Subcutaneous abdominal adipose tissue (tissue), 5 donors: ENCODE measurements around the gene AP4E1.

Experiments used
- H3K27ac ChIP-seq: one replicate; pipeline ENCODE4 v1.7.0; 2013; ENCODE audit warnings: low read depth, mild to moderate bottlenecking, inconsistent platforms, low read length, moderate library complexity
- H3K27me3 ChIP-seq, 5 donors: one replicate each; pipeline ENCODE4 v1.7.0; 2013; ENCODE audit warnings: low read length in 5 of 5, inconsistent platforms in 1 of 5; ENCODE audit not compliant: control insufficient read depth in 5 of 5, insufficient read depth in 4 of 5
- H3K36me3 ChIP-seq, 5 donors: one replicate each; pipeline ENCODE4 v1.7.0; 2013; ENCODE audit warnings: low read length in 5 of 5; ENCODE audit not compliant: control insufficient read depth in 5 of 5, insufficient read depth in 5 of 5
- H3K4me1 ChIP-seq, 5 donors: one replicate each; pipeline ENCODE4 v1.7.0; 2013; ENCODE audit warnings: low read length in 5 of 5, mild to moderate bottlenecking in 3 of 5, moderate library complexity in 1 of 5; ENCODE audit not compliant: control insufficient read depth in 5 of 5, insufficient read depth in 5 of 5
- H3K4me3 ChIP-seq, 5 donors: one replicate each; pipeline ENCODE4 v1.7.0; 2013; ENCODE audit warnings: low read length in 5 of 5, low read depth in 1 of 5
- H3K9ac ChIP-seq, 5 donors: one replicate each; pipeline ENCODE4 v1.7.0; 2013; ENCODE audit warnings: low read length in 5 of 5, mild to moderate bottlenecking in 4 of 5, moderate library complexity in 3 of 5
- H3K9me3 ChIP-seq, 5 donors: one replicate each; pipeline ENCODE4 v1.7.0; 2013; ENCODE audit warnings: low read length in 5 of 5; ENCODE audit not compliant: control insufficient read depth in 5 of 5
- donor health status: healthy.
- donor health status: healthy.
- donor health status: healthy.
- donor health status: healthy.
- donor health status: healthy.

Gene AP4E1

GRCh38 chr15:51048308-51048707 lies 139.8 kb downstream of the AP4E1 start:
- Histone ChIP-seq H3K27me3 (no peaks in the 10 kb centered on the region), H3K9me3 (no peaks in the 10 kb centered on the region), H3K9ac (no peak overlapping the region), H3K36me3 (no peaks in the 10 kb centered on the region), H3K4me1 (peaks cover 8 to 34% (median 21%) of the 10 kb centered on the region in 5 donors), H3K4me3 (no peak overlapping the region), H3K27ac (no peak overlapping the region)

- no peaks in the 10 kb centered on the region for H3K9me3 ChIP-seq
- H3K4me1 ChIP-seq: peaks cover 8 to 34% (median 21%) of the 10 kb centered on the region in 5 donors
- H3K27ac ChIP-seq: no peak overlapping the region
- H3K36me3 ChIP-seq: no peaks in the 10 kb centered on the region
- H3K4me3 ChIP-seq: no peak overlapping the region
- H3K9ac ChIP-seq: no peak overlapping the region
- H3K27me3 ChIP-seq: no peaks in the 10 kb centered on the region
Measured at GRCh38 chr15:51049081-51049480, 140.6 kb downstream of the AP4E1 start.

GRCh38 chr15:51051776-51052175 lies 143.3 kb downstream of the AP4E1 start:
- Histone ChIP-seq H3K27ac (no peak overlapping the region), H3K4me1 (peaks cover 8 to 32% (median 20%) of the 10 kb centered on the region in 5 donors), H3K36me3 (no peaks in the 10 kb centered on the region), H3K4me3 (no peak overlapping the region), H3K27me3 (no peaks in the 10 kb centered on the region), H3K9me3 (no peaks in the 10 kb centered on the region), H3K9ac (no peak overlapping the region)

GRCh38 chr15:51053571-51053970 lies 145.1 kb downstream of the AP4E1 start:
- H3K9me3 ChIP-seq: no peaks in the 10 kb centered on the region
- H3K9ac ChIP-seq: no peak overlapping the region
- H3K4me3 ChIP-seq: no peak overlapping the region
- H3K36me3 ChIP-seq: no peaks in the 10 kb centered on the region
- no peaks in the 10 kb centered on the region for H3K27me3 ChIP-seq
- H3K4me1 ChIP-seq: peaks cover 4 to 16% (median 13%) of the 10 kb centered on the region in 5 donors
- no peak overlapping the region for H3K27ac ChIP-seq

- Histone ChIP-seq H3K27me3 (no peaks in the 10 kb centered on the region), H3K27ac (no peak overlapping the region), H3K36me3 (no peaks in the 10 kb centered on the region), H3K9me3 (no peaks in the 10 kb centered on the region), H3K9ac (no peak overlapping the region), H3K4me1 (peaks cover 4 to 15% (median 13%) of the 10 kb centered on the region in 5 donors), H3K4me3 (no peak overlapping the region)
Measured at GRCh38 chr15:51054535-51054934, 146.1 kb downstream of the AP4E1 start.
